Adrenal gland (tissue), 12 donors: ENCODE results near the gene VWA1. TPM values are rescaled to one million over a fixed set of nuclear protein-coding genes. Genes with fewer than 3 reads are reported as not detected.
"Not testable (repeated sequence)": the region's sequence is repeated elsewhere in the genome, so short reads cannot be mapped to it uniquely, and the experiment has no call there.

ENCODE experiments used
- DNase-seq, 7 donors: peaks; one replicate each; pipeline ENCODE4 v3.0.0-alpha.2; 2019 to 2020
- H3K27ac ChIP-seq, 5 donors: fragments of 200-600 bp; sonication (generic) in 4 of 5; 1 replicate in 3 of 5; 2 replicates in 2 of 5; pipeline versions ENCODE4 v1.5.1 to v1.8.0; 2016 to 2020; ENCODE audit warnings: mild to moderate bottlenecking in 1 of 5
- H3K27me3 ChIP-seq: fragments of 200-600 bp; 2 replicates; pipeline ENCODE4 v1.8.0; 2021
- H3K36me3 ChIP-seq, 2 donors: fragments of 200-600 bp; replicated peaks in 1 of 2; 1 replicate in 1 of 2; 2 replicates in 1 of 2; pipeline versions ENCODE4 v1.5.1 to v1.8.0; 2018 to 2022
- H3K4me1 ChIP-seq, 2 donors: fragments of 200-600 bp; replicated peaks in 1 of 2; 1 replicate in 1 of 2; 2 replicates in 1 of 2; pipeline versions ENCODE4 v1.5.1 to v1.8.0; 2018 to 2021
- H3K4me3 ChIP-seq, 4 donors: fragments of 200-600 bp; sonication (generic) in 3 of 4; one replicate each; pipeline ENCODE4 v1.5.1; 2016 to 2018
- H3K9me3 ChIP-seq, 3 donors: fragments of 200-600 bp; sonication (generic) in 1 of 3; replicated peaks in 1 of 3; 1 replicate in 2 of 3; 2 replicates in 1 of 3; pipeline versions ENCODE4 v1.5.1 to v1.8.0; 2016 to 2021
- POLR2A ChIP-seq, 2 donors: fragments of 450-650 bp; IDR thresholded peaks; one replicate each; pipeline ENCODE4 v1.6.1; 2017; ENCODE audit warnings: antibody characterized with exemption in 2 of 2, mild to moderate bottlenecking in 2 of 2, moderate library complexity in 1 of 2
- WGBS, 4 donors: extraction: QIAGEN DNeasy Blood & Tissue Kit in 2 of 4; methylation state at CpG; one replicate each; pipeline versions ENCODE4 v1.1.5 to v1.1.7; 2013 to 2017; 5-methylcytosine and 5-hydroxymethylcytosine counted together
- intact Hi-C, 2 donors: fragments of 100-400 bp; cut with DNase I; formaldehyde crosslinking; loops; one replicate each; pipeline versions ENCODE4 v1.14.1 to v1.15.0; 2022 to 2023
- polyA plus RNA-seq, 3 donors: library from polyadenylated mRNA; stranded (reverse); fragments of 200-250 nt in 2 of 3; fragments of 350-450 nt in 1 of 3; fragmentation: Illumina TruSeq in 1 of 3; extraction: RNeasy Lipid Tissue Mini Kit (QIAGEN cat#74804) in 1 of 3; gene quantifications; one replicate each; pipeline ENCODE4 v1.2.3, GENCODE V29; 2013 to 2014
- total RNA-seq, 9 donors: library from RNA; depleted of rRNA in 4 of 9; stranded (reverse); fragments of >200 nt in 4 of 9; fragments of 120-200 nt in 1 of 9; fragmentation: NEBNext Ultra II Directional in 1 of 9; extraction: Animal tissue kit (Norgen Biotek cat#: 25700) in 1 of 9; gene quantifications; one replicate each; pipeline versions ENCODE4 v1.1.0 to v1.2.4, GENCODE V29; 2013 to 2023
- TF ChIP-seq, protein P1 (sequence below), 6 experiments: fragments of 450-650 bp in 4 of 6; fragments of 200-600 bp in 2 of 6; sonication (generic) in 1 of 6; IDR thresholded peaks; 1 replicate in 5 of 6; 2 replicates in 1 of 6; pipeline versions ENCODE4 v1.5.1 to v1.8.0; 2016 to 2021; ENCODE audit warnings: antibody characterized with exemption in 6 of 6, mild to moderate bottlenecking in 2 of 6, moderate library complexity in 1 of 6
- donor health status: healthy with polysubstance abuse.
- donor health status: Bipolar disorder and iron deficiency.
- donor health status: DM: yes; HTN: yes; CAD: no.
- donor health status: DM: no; HTN: no; CAD: no.
- donor health status: DM: no; HTN: no; CAD: no.
- donor health status: DM: yes; HTN: yes; CAD: no.

Gene VWA1
- total and polyA plus RNA-seq, 12 donors = 0.99 to 49.0 (median 29.3) TPM

DNA sequence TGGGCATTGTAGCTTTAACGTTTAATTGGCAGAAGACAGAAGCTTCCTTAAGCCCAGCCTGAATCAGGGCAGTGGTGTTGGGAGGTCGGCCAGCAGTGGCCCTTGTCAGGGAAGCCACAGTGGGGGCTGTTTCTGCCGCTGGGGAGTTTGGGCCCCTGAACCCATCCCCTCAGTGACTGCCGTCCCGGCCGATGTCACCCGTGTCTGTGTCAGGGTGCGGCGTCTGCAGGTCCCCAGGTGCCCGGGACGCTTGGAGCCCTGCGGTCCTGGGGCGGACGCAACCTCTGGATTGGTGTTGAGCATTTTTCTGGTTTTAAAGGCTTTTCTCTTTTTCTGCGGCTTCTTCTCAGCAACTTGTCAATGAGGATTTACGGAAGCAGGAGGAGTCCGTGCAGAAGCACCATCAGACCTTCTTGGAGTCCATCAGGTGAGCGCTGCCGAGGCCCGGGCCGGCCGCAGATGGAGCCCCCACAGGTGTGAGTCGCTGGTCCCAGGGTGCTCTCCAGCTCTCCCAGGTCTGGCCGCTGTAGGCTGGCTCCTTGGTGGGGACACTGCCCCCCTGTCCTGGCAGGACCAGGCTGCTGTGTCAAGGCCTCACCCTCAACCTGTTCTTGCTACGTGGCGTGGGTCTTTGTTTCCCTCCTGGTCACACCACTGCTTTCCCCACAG, 16.3 kb downstream of the VWA1 start:
- no peak for DNase-seq
- Histone ChIP-seq H3K4me1 (no peaks in the 10 kb centered on the region), H3K27ac (no peak overlapping the region), H3K9me3 (no peaks in the 10 kb centered on the region), H3K27me3 (no peaks in the 10 kb centered on the region), H3K4me3 (no peak overlapping the region), H3K36me3 (no peaks in the 10 kb centered on the region)
- WGBS, 4 donors = 80 to 90% (median 85%) methylated on average over 17 to 26 of the region's 26 CpGs
- TF ChIP-seq POLR2A (IDR thresholded peaks at IDR 0.05) = no peak
- TF ChIP-seq, protein P1, sequence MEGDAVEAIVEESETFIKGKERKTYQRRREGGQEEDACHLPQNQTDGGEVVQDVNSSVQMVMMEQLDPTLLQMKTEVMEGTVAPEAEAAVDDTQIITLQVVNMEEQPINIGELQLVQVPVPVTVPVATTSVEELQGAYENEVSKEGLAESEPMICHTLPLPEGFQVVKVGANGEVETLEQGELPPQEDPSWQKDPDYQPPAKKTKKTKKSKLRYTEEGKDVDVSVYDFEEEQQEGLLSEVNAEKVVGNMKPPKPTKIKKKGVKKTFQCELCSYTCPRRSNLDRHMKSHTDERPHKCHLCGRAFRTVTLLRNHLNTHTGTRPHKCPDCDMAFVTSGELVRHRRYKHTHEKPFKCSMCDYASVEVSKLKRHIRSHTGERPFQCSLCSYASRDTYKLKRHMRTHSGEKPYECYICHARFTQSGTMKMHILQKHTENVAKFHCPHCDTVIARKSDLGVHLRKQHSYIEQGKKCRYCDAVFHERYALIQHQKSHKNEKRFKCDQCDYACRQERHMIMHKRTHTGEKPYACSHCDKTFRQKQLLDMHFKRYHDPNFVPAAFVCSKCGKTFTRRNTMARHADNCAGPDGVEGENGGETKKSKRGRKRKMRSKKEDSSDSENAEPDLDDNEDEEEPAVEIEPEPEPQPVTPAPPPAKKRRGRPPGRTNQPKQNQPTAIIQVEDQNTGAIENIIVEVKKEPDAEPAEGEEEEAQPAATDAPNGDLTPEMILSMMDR (IDR thresholded peaks at IDR 0.05) = no peak
- intact Hi-C loops = no loop called here

- DNase-seq, H3K4me3 ChIP-seq, H3K9me3 ChIP-seq, H3K27me3 ChIP-seq, H3K27ac ChIP-seq, H3K4me1 ChIP-seq, H3K36me3 ChIP-seq, intact Hi-C loops: not testable (repeated sequence)
- WGBS, 4 donors = 64 to 82% (median 75%) methylated on average over 5 to 8 of the region's 8 CpGs
Measured at GRCh38 chr1:1452365-1452739, 16.9 kb downstream of the VWA1 start.

- 86 to 95% (median 90%) methylated on average over 7 to 16 of the region's 16 CpGs for WGBS, 4 donors
- Histone ChIP-seq H3K4me3 (no peak overlapping the region), H3K27me3 (no peaks in the 10 kb centered on the region), H3K9me3 (no peaks in the 10 kb centered on the region), H3K36me3 (no peaks in the 10 kb centered on the region), H3K4me1 (no peaks in the 10 kb centered on the region), H3K27ac (no peak overlapping the region)
- intact Hi-C loops = no loop called here
- TF ChIP-seq, protein P1 (IDR thresholded peaks at IDR 0.05) = no peak
- no peak for TF ChIP-seq POLR2A (IDR thresholded peaks at IDR 0.05)
- DNase-seq = no peak
Measured at GRCh38 chr1:1452882-1453281, 17.4 kb downstream of the VWA1 start.

DNA sequence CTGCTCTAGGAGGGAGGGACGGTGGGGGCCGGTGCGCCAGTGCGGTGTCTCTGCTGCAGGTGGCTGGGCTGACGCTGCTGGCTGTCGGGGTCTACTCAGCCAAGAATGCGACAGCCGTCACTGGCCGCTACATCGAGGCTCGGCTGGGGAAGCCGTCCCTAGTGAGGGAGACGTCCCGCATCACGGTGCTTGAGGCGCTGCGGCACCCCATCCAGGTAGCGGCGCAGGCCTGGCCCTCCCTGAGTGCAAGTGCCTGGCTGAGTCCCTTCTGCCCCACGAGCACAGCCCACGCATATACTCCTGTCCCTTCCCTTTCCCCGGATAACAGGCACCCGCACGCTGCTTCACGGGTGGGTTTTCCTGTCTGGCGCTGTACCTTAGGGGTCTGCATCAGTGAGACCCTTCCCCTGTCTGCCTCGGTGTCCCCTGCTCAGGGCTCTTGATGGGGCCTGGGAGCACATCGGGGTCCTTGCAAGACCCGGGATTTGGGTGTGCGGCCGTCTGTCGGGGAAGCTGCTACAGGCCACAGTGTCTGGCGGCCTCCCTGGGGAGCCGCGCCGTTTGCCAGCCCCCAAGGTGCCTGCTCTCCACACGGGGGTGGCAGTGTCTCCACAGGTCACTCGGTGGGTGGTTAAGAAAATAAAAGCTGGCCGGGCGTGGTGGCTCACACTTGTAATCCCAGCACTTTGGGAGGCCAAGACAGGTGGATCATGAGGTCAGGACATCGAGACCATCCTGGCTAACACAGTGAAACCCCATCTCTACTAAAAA, 19.0 kb downstream of the VWA1 start:
- H3K4me1 ChIP-seq, H3K27ac ChIP-seq, DNase-seq, H3K9me3 ChIP-seq, H3K36me3 ChIP-seq, H3K4me3 ChIP-seq, intact Hi-C loops, H3K27me3 ChIP-seq: not testable (repeated sequence)
- WGBS, 4 donors = 74 to 81% (median 79%) methylated on average over 3 to 35 of the region's 41 CpGs

GRCh38 chr1:1455366-1455884, 19.9 kb downstream of the VWA1 start:
- Histone ChIP-seq H3K4me1 (no peaks in the 10 kb centered on the region), H3K36me3 (no peaks in the 10 kb centered on the region), H3K4me3 (no peak overlapping the region), H3K9me3 (no peaks in the 10 kb centered on the region), H3K27me3 (no peaks in the 10 kb centered on the region), H3K27ac (no peak overlapping the region)
- intact Hi-C loops = no loop called here
- no peak for TF ChIP-seq POLR2A (IDR thresholded peaks at IDR 0.05)
- TF ChIP-seq, protein P1 (IDR thresholded peaks at IDR 0.05) = no peak
- 80 to 90% (median 86%) methylated on average over 14 to 27 of the region's 30 CpGs for WGBS, 4 donors
- no peak for DNase-seq

DNA sequence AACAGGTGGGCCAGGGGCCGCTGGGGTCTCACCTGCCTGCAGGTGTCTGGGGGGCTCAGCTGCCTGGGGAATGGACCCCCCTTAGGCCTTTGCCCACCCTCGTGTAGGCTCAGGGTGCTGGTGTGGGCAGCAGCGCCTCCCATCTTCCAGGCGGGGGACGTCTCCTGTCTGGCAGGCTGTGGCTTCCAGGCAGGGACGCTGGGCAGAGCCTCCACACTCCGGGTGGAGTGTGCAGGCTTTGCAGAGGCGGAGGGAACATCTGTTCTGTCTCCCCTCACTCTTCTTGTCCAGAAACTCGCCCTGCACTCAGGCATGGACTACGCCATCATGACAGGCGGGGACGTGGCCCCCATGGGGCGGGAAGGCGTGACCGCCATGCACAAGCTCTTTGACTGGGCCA, 20.4 kb downstream of the VWA1 start:
- WGBS, 4 donors = 67 to 75% methylated on average over 1 of the region's 15 CpGs; no CpG with 5 or more reads in 2 of the 4 donors
- intact Hi-C loops, H3K9me3 ChIP-seq, H3K4me3 ChIP-seq, H3K36me3 ChIP-seq, H3K27ac ChIP-seq, H3K27me3 ChIP-seq, DNase-seq, H3K4me1 ChIP-seq: not testable (repeated sequence)

GRCh38 chr1:1456683-1457255, 21.3 kb downstream of the VWA1 start:
- H3K27ac ChIP-seq, H3K4me1 ChIP-seq, H3K4me3 ChIP-seq, H3K27me3 ChIP-seq, intact Hi-C loops, H3K9me3 ChIP-seq, DNase-seq, H3K36me3 ChIP-seq: not testable (repeated sequence)
- WGBS, 4 donors = 84 to 93% (median 85%) methylated on average over 7 to 16 of the region's 22 CpGs

GRCh38 chr1:1459156-1459555, 23.7 kb downstream of the VWA1 start:
- H3K4me3 ChIP-seq, intact Hi-C loops, H3K4me1 ChIP-seq, H3K27ac ChIP-seq, H3K9me3 ChIP-seq, DNase-seq, H3K27me3 ChIP-seq, H3K36me3 ChIP-seq: not testable (repeated sequence)
- 77 to 83% (median 80%) methylated on average over 3 to 12 of the region's 19 CpGs; no CpG with 5 or more reads in 1 of the 4 donors for WGBS, 4 donors
